KOPT-K1 (cell line): ENCODE measurements around the gene TMEM131.
"Not testable (repeated sequence)": the region's sequence is repeated elsewhere in the genome, so short reads cannot be mapped to it uniquely, and the experiment has no call there.

Experiments
- H3K27ac ChIP-seq: fragments of 200-600 bp; sonication (generic); 2 replicates; pipeline ENCODE4 v1.5.1; 2016; ENCODE audit warnings: antibody characterized with exemption, mild to moderate bottlenecking, low read depth, low read length; ENCODE audit not compliant: poor library complexity, severe bottlenecking
- H3K36me3 ChIP-seq: fragments of 200-600 bp; sonication (generic); 2 replicates; pipeline ENCODE4 v1.5.1; 2017; ENCODE audit warnings: antibody characterized with exemption, mild to moderate bottlenecking, low read length, moderate library complexity; ENCODE audit not compliant: insufficient read depth
- H3K9me3 ChIP-seq: fragments of 200-600 bp; sonication (generic); 2 replicates; pipeline ENCODE4 v1.5.1; 2017; ENCODE audit warnings: antibody characterized with exemption, low read length, mild to moderate bottlenecking; ENCODE audit not compliant: insufficient read depth, poor library complexity, severe bottlenecking

The TMEM131 gene

GRCh38 chr2:97931118-97931857, 64.5 kb downstream of the TMEM131 start:
- Histone ChIP-seq H3K27ac (no peak overlapping the region), H3K9me3 (no peaks in the 10 kb centered on the region), H3K36me3 (no peaks in the 10 kb centered on the region)

- peaks cover 15% of the 10 kb centered on the region; the same call in 1 of the 2 replicates for H3K36me3 ChIP-seq
- H3K27ac ChIP-seq = no peak overlapping the region
- no peaks in the 10 kb centered on the region for H3K9me3 ChIP-seq
These were observed 67.2 kb downstream of the TMEM131 start for GRCh38 chr2:97928591-97928990.

- Histone ChIP-seq H3K9me3 (no peaks in the 10 kb centered on the region), H3K27ac (no peak overlapping the region), H3K36me3 (peaks cover 15% of the 10 kb centered on the region; the same call in 1 of the 2 replicates)
These were observed 68.8 kb downstream of the TMEM131 start for GRCh38 chr2:97926946-97927345.

GRCh38 chr2:97924194-97924593, 71.6 kb downstream of the TMEM131 start:
- peaks cover 32% of the 10 kb centered on the region; the same call in 1 of the 2 replicates for H3K36me3 ChIP-seq
- no peak overlapping the region for H3K27ac ChIP-seq
- peaks cover 18% of the 10 kb centered on the region for H3K9me3 ChIP-seq

- H3K27ac ChIP-seq = no peak overlapping the region
- H3K9me3 ChIP-seq = peaks cover 27% of the 10 kb centered on the region
- H3K36me3 ChIP-seq = peaks cover 26% of the 10 kb centered on the region; the same call in 1 of the 2 replicates
These were observed 75.9 kb downstream of the TMEM131 start for GRCh38 chr2:97919858-97920257.

- Histone ChIP-seq H3K9me3 (peaks cover 27% of the 10 kb centered on the region), H3K36me3 (0 out of 2 replicates have a peak, but pooled peaks cover 17% of the 10 kb centered on the region)
These were observed 76.9 kb downstream of the TMEM131 start for GRCh38 chr2:97918818-97919217.

DNA sequence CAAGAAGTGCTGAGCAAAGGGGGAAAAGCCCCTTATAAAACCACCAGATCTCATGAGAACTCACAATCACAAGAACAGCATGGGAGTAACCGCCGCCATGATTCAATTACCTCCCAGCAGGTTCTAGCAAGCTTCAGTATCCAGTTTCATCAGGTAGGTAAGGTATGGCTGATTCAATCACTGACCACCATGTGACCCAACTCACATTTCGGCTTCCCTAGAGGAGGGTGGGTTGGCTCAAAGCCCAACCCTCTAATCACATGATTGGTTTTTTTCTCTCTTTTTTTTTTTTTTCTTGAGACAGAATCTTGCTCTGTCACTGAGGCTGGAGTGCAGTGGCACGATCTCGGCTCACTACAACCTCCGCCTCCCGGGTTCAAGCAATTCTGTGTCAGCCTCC, 78.1 kb downstream of the TMEM131 start:
- Histone ChIP-seq H3K9me3 (peaks cover 27% of the 10 kb centered on the region), H3K36me3 (0 out of 2 replicates have a peak, but pooled peaks cover 17% of the 10 kb centered on the region)
- not testable (repeated sequence) for H3K27ac ChIP-seq

More at GRCh38 chr2:97918818-97919217, 76.9 kb downstream of the TMEM131 start:
- H3K27ac ChIP-seq = no peak overlapping the region

DNA sequence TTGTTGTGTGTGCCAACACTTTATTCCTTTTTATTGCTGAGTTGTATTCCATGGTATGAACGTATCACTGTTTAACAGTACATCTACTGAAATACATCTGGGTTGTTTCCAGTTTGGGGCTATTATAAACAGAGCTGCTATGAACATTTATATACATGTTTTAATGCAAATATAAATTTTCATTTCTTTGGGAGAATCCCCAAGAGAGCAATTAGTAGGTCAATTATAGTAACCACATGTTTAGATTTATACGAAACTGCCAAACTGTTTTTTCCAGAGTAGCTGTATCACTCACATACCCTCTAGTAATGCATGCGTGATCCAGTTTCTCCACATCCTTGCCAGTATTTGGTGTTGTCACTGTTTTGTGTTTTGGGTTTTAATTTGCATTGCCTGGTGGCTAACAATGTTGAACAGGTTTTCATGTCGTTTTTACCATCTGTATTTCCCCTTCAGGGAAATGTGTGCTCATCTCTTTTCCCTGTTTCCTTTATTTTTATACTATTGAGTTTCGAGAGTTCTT, 81.0 kb downstream of the TMEM131 start:
- peaks cover 6% of the 10 kb centered on the region; the same call in 1 of the 2 replicates for H3K36me3 ChIP-seq
- H3K9me3 ChIP-seq = peaks cover 26% of the 10 kb centered on the region

GRCh38 chr2:97913846-97914245, 81.9 kb downstream of the TMEM131 start:
- Histone ChIP-seq H3K9me3 (peaks cover 17% of the 10 kb centered on the region), H3K27ac (no peak overlapping the region), H3K36me3 (peaks cover 3% of the 10 kb centered on the region; the same call in 1 of the 2 replicates)

More for the DNA sequence above, 81.0 kb downstream of the TMEM131 start:
- no peak overlapping the region for H3K27ac ChIP-seq

GRCh38 chr2:97911922-97912575, 83.7 kb downstream of the TMEM131 start:
- no peak overlapping the region for H3K27ac ChIP-seq
- peaks cover 11% of the 10 kb centered on the region for H3K9me3 ChIP-seq
- H3K36me3 ChIP-seq = peaks cover 10% of the 10 kb centered on the region; the same call in 1 of the 2 replicates

DNA sequence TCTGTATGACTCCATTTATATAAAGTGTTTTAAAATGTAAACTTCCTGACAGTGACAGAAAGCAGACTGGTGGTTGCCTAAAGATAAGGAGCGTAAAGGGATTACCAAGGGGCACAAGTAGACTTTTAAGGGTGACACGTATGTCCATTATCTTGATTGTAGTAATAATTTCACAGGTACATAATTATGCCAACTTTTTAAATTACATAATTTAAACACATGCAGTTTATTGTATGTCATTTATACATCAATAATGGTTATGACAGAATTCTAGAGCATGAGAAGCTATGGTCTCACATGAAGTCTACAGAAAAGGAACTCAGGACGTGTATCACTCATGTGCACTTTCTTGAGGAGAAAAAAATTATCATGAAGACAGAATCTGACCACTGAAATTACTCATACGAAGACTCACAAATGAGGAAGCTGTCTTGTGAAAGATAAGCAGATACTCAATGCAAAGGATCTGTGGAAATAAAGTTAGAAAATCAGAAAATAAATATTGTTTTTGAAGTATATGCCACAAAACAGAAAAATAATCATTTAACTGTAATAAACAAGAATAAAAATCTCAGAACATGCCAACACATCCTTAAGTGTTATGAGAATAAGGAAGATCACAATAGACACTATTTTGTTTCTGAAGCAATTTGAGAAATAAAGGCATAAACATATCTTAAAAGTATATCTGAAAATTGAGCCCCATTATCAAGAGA, 84.4 kb downstream of the TMEM131 start:
- Histone ChIP-seq H3K27ac (no peak overlapping the region), H3K36me3 (peaks cover 17% of the 10 kb centered on the region; the same call in 1 of the 2 replicates)

DNA sequence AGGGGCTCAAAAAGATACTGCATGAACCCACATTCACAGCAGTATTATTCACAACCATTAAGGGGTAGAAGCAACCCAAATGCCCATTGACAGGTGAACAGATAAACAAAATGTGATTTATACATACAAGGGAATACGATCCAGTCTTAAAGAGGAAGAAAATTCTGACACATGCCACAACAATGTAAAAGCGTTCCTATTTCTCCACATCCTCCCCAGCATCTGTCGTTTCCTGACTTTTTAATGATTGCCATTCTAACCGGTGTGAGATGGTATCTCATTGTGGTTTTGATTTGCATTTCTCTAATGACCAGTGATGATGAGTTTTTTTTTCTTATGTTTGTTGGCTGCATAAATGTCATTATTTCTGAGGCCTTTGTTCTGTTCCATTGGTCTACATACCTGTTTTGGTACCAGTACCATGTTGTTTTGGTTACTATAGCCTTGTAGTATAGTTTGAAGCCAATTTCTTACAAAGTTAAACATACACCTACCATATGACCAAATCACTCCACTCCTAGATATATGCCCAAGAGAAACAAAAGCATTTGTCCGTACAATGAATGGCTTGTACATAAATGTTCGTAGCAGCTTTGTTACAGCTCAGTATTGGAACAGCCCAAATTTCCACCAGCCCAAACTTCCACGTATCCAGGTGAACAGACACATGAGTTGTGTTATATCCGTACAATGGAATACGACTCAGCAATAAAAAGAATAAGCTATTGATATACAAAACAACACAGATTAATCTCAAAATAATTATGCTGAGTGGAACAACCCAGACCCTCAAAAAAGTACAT, 85.1 kb downstream of the TMEM131 start:
- Histone ChIP-seq H3K36me3 (peaks cover 20% of the 10 kb centered on the region; the same call in 1 of the 2 replicates), H3K9me3 (peaks cover 14% of the 10 kb centered on the region), H3K27ac (no peak overlapping the region)

More for the DNA sequence above, 84.4 kb downstream of the TMEM131 start:
- peaks cover 12% of the 10 kb centered on the region for H3K9me3 ChIP-seq

DNA sequence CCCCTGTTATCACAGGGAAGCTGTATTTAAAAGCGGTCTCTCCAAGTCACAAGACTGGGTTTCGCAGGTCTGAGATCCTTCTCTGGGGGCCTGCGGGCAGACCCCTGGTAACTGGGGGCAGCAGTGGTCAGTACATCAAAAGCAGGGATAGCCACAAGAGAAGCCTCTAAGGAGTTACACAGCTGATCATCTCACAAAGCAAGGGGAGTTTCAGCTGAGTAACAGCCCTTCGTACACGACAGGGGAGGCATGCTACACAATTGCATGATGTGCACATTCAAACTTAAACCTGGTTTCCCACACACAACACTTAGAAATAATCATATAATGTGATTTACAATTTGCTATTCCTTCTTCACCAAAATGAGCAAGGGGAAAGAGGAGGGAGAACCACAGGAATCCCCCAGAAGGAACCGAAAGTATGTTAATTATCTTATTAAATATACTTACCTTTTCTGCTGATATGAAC, 87.5 kb downstream of the TMEM131 start:
- Histone ChIP-seq H3K9me3 (peaks cover 14% of the 10 kb centered on the region), H3K27ac (no peak overlapping the region), H3K36me3 (peaks cover 20% of the 10 kb centered on the region; the same call in 1 of the 2 replicates)
